Central memory CD8-positive, alpha-beta T cell (primary cell): ENCODE results near the gene POLN.

Source experiments
- ATAC-seq: fragments of 150-1000 bp; cut with Tn5 transposase; replicated peaks from 2 replicates; pipeline ENCODE4 v1.10.0; 2022; ENCODE audit warnings: mild to moderate bottlenecking, moderate FRiP score, moderate number of reproducible peaks; ENCODE audit not compliant: poor library complexity, severe bottlenecking; ENCODE audit errors: extremely low read depth
- DNase-seq, 2 donors: peaks; one replicate each; pipeline ENCODE4 v3.0.0; 2021; ENCODE audit warnings: low spot score in 2 of 2
- H3K27ac Mint-ChIP-seq: one replicate; pipeline ENCODE4 v1.8.0; 2022; ENCODE audit warnings: low read depth, mild to moderate bottlenecking, moderate library complexity, mixed read lengths
- H3K27me3 Mint-ChIP-seq: one replicate; pipeline ENCODE4 v1.8.0; 2022; ENCODE audit warnings: mixed read lengths
- H3K36me3 Mint-ChIP-seq: one replicate; pipeline ENCODE4 v1.8.0; 2022; ENCODE audit warnings: mild to moderate bottlenecking, moderate library complexity, mixed read lengths; ENCODE audit not compliant: insufficient read depth
- H3K4me1 Mint-ChIP-seq: one replicate; pipeline ENCODE4 v1.8.0; 2022; ENCODE audit warnings: mixed read lengths
- H3K4me3 Mint-ChIP-seq: one replicate; pipeline ENCODE4 v1.8.0; 2022; ENCODE audit warnings: mild to moderate bottlenecking, moderate library complexity, mixed read lengths
- H3K9me3 Mint-ChIP-seq: one replicate; pipeline ENCODE4 v1.8.0; 2022; ENCODE audit warnings: mixed read lengths

Gene POLN

DNA sequence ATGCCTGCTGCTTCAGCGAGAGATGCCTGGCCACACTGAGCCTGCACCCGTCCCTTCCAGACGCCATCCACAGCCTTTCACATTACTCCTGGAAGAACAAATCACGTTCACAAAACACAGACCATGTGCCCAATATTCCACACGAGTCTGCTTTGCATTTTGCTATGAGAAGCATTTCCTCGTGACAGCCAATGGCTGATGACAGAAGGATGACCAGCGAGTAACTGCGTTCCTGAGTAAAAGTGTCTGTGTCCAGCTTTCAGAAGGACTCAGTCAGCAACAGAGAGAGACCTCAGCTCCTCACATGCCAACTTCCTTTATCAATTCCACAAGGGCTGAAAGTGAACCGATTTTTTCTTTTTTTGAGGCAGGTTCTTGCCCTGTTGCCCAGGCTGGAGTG lies 163.3 kb downstream of the POLN start:
- Mint-ChIP-seq H3K4me3 (no peak overlapping the region), H3K4me1 (no peaks in the 10 kb centered on the region), H3K9me3 (no peaks in the 10 kb centered on the region), H3K36me3 (no peaks in the 10 kb centered on the region), H3K27me3 (no peaks in the 10 kb centered on the region), H3K27ac (no peak overlapping the region)
- DNase-seq: no peak
- ATAC-seq: no peak

DNA sequence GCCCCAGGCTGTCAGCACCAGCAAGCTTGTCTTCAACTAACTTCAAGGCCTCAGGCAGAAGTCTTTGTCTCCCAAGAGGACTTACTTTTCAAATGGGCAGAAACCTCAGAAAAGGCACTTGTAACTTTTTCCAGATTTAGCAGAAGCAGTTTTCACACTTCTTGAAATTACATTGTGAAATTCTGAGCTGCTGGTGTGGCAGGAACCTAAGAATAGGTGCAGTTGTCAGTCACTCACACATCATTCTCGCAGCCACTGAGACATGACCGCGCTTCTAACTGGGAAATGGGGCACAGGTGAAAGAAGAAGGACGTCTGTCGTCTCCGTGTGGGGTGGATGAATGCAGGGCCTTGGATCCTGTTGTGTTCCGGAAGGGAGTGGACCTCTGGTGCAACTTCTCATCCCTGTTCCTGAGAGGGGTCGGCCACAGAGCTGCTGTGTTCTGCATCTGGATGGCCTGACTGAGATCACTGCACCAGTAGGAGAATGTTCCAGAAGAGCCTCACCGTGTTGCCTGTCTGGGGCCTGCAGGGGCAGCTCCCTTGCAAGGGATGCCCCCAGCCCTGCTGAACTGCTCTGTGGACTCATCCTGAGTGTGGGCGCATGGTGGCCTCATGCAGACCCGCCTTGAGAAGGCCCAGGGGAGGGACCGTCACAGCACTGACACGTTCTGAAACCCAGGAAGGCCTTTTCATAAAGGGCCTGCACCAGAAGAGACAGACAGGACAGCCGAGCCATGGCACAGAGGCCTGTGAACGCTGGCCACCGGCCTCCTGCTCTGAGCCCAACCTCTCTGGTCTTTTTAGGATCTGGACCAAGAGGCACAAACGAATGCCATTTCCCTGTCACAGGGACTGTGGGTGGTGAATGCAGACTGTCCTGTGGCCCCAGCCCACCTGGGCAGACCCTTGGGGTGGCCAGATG lies 164.1 kb downstream of the POLN start:
- Mint-ChIP-seq H3K4me1 (no peaks in the 10 kb centered on the region), H3K27ac (no peak overlapping the region), H3K27me3 (no peaks in the 10 kb centered on the region), H3K9me3 (no peaks in the 10 kb centered on the region), H3K4me3 (no peak overlapping the region), H3K36me3 (no peaks in the 10 kb centered on the region)
- DNase-seq (no peak), ATAC-seq (no peak)

GRCh38 chr4:2076908-2077536 lies 164.9 kb downstream of the POLN start:
- Mint-ChIP-seq H3K9me3 (no peaks in the 10 kb centered on the region), H3K27ac (no peak overlapping the region), H3K36me3 (no peaks in the 10 kb centered on the region), H3K4me3 (no peak overlapping the region), H3K4me1 (no peaks in the 10 kb centered on the region), H3K27me3 (no peaks in the 10 kb centered on the region)
- no peak for DNase-seq
- ATAC-seq: no peak

- H3K36me3 Mint-ChIP-seq: no peaks in the 10 kb centered on the region
- H3K27ac Mint-ChIP-seq: no peak overlapping the region
Observed at GRCh38 chr4:2075987-2076907, 165.7 kb downstream of the POLN start.

GRCh38 chr4:2075171-2075986 lies 166.5 kb downstream of the POLN start:
- Mint-ChIP-seq H3K27me3 (peaks cover 9% of the 10 kb centered on the region), H3K4me3 (no peak overlapping the region), H3K36me3 (no peaks in the 10 kb centered on the region), H3K9me3 (no peaks in the 10 kb centered on the region), H3K4me1 (no peaks in the 10 kb centered on the region), H3K27ac (no peak overlapping the region)
- ATAC-seq (no peak), DNase-seq (no peak)

More at GRCh38 chr4:2075987-2076907, 165.7 kb downstream of the POLN start:
- no peak for DNase-seq
- no peak overlapping the region for H3K4me3 Mint-ChIP-seq
- peaks cover 3% of the 10 kb centered on the region for H3K27me3 Mint-ChIP-seq
- no peaks in the 10 kb centered on the region for H3K4me1 Mint-ChIP-seq
- H3K9me3 Mint-ChIP-seq: no peaks in the 10 kb centered on the region
- no peak for ATAC-seq

- H3K27me3 Mint-ChIP-seq: peaks cover 9% of the 10 kb centered on the region
- DNase-seq (no peak), ATAC-seq (no peak)
- no peak overlapping the region for H3K27ac Mint-ChIP-seq
- no peaks in the 10 kb centered on the region for H3K4me1 Mint-ChIP-seq
- no peaks in the 10 kb centered on the region for H3K9me3 Mint-ChIP-seq
- no peak overlapping the region for H3K4me3 Mint-ChIP-seq
- H3K36me3 Mint-ChIP-seq: no peaks in the 10 kb centered on the region
Observed at GRCh38 chr4:2074588-2074987, 167.3 kb downstream of the POLN start.

GRCh38 chr4:2073808-2074481 lies 168.0 kb downstream of the POLN start:
- DNase-seq: no peak
- H3K27ac Mint-ChIP-seq: no peak overlapping the region
- no peaks in the 10 kb centered on the region for H3K4me1 Mint-ChIP-seq
- H3K4me3 Mint-ChIP-seq: no peak overlapping the region
- peaks cover 9% of the 10 kb centered on the region for H3K27me3 Mint-ChIP-seq
- no peak for ATAC-seq
- no peaks in the 10 kb centered on the region for H3K9me3 Mint-ChIP-seq
- H3K36me3 Mint-ChIP-seq: no peaks in the 10 kb centered on the region

GRCh38 chr4:2072971-2073807 lies 168.7 kb downstream of the POLN start:
- ATAC-seq (no peak), DNase-seq (no peak)
- Mint-ChIP-seq H3K4me3 (no peak overlapping the region), H3K36me3 (no peaks in the 10 kb centered on the region), H3K9me3 (no peaks in the 10 kb centered on the region), H3K4me1 (no peaks in the 10 kb centered on the region), H3K27ac (no peak overlapping the region), H3K27me3 (peaks cover 9% of the 10 kb centered on the region)

- DNase-seq (no peak), ATAC-seq (no peak)
- H3K4me3 Mint-ChIP-seq: no peak overlapping the region
- no peaks in the 10 kb centered on the region for H3K9me3 Mint-ChIP-seq
- no peak overlapping the region for H3K27ac Mint-ChIP-seq
- no peaks in the 10 kb centered on the region for H3K4me1 Mint-ChIP-seq
- no peaks in the 10 kb centered on the region for H3K36me3 Mint-ChIP-seq
- peaks cover 9% of the 10 kb centered on the region for H3K27me3 Mint-ChIP-seq
Observed at GRCh38 chr4:2071912-2072867, 169.7 kb downstream of the POLN start.

DNA sequence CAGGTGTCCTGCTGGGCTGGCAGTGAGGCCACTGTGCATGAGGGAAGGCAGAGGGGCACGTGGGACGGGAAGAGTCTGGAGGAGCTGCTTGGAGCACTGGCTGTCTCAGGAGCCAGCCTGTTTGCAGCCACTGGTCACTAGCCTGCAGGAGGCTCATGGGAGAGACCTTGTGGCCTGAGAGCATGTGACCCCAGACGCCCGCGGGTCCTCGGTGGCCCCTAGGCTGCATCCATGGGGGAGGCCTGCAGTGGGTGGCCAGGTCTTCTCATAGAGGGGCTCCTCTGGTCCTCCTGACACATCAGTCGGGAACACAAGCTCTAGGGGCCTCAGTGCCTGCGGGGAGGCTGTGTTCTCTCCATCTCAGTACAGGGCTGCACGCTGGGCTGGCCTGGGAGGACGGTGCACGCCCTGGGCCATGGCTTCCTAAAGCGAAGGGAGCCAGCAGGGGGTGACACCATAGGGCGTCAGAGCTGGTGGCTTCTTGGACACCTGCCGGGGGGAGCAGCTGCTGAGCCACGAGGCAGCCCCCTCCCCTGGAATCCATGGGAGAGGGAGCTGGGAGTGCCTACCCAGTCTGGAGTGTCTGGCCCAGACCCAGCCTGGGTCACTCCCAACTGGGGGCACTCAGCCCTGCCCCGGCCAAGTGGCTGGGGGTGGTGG lies 170.5 kb downstream of the POLN start:
- no peaks in the 10 kb centered on the region for H3K9me3 Mint-ChIP-seq
- H3K27me3 Mint-ChIP-seq: peaks cover 9% of the 10 kb centered on the region
- no peak overlapping the region for H3K27ac Mint-ChIP-seq
- DNase-seq (no peak), ATAC-seq (no peak)
- H3K4me1 Mint-ChIP-seq: no peaks in the 10 kb centered on the region
- H3K4me3 Mint-ChIP-seq: no peak overlapping the region
- H3K36me3 Mint-ChIP-seq: no peaks in the 10 kb centered on the region
